MM.1S (cell line): ENCODE measurements around the gene THEM4.
"Not testable (repeated sequence)": the region's sequence is repeated elsewhere in the genome, so short reads cannot be mapped to it uniquely, and the experiment has no call there.

Experiments
- EZH2 ChIP-seq: fragments of 300-600 bp; sonication (generic); optimal IDR thresholded peaks from 2 replicates; pipeline ENCODE3; 2017; ENCODE audit warnings: low read depth, mild to moderate bottlenecking, antibody characterized with exemption, low read length, mixed read lengths
- EZH2phosphoT487 ChIP-seq: fragments of 300-600 bp; sonication (generic); IDR thresholded peaks from 2 replicates; pipeline ENCODE4 v1.6.1; 2018; ENCODE audit warnings: antibody characterized with exemption, low read length
- TF ChIP-seq, protein P1 (sequence below): fragments of 300-600 bp; sonication (generic); IDR thresholded peaks from 2 replicates; pipeline ENCODE4 v1.5.1; 2016; ENCODE audit warnings: antibody characterized with exemption, low read length, mixed read lengths

DNA sequence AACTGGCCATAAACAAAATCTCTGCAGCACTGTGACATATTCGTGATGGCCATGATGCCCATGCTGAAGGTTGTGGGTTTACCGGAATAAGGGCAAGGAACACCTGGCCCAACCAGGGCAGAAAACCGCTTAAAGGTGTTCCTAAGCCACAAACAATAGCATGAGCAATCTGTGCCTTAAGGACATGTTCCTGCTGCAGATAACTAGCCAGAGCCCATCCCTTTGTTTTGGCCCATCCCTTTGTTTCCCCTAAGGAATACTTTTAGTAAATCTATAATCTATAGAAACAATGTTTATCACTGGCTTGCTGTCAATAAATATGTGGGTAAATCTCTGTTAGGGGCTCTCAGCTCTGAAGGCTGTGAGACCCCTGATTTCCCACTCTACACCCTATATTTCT, 8.5 kb downstream of the THEM4 start:
- TF ChIP-seq, protein P1, sequence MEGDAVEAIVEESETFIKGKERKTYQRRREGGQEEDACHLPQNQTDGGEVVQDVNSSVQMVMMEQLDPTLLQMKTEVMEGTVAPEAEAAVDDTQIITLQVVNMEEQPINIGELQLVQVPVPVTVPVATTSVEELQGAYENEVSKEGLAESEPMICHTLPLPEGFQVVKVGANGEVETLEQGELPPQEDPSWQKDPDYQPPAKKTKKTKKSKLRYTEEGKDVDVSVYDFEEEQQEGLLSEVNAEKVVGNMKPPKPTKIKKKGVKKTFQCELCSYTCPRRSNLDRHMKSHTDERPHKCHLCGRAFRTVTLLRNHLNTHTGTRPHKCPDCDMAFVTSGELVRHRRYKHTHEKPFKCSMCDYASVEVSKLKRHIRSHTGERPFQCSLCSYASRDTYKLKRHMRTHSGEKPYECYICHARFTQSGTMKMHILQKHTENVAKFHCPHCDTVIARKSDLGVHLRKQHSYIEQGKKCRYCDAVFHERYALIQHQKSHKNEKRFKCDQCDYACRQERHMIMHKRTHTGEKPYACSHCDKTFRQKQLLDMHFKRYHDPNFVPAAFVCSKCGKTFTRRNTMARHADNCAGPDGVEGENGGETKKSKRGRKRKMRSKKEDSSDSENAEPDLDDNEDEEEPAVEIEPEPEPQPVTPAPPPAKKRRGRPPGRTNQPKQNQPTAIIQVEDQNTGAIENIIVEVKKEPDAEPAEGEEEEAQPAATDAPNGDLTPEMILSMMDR, result not testable (repeated sequence)
- not testable (repeated sequence) for TF ChIP-seq EZH2phosphoT487, EZH2
